GM21825 (cell line): ENCODE results near the gene PNKP.

Source experiments
- ATAC-seq: cut with Tn5 transposase; IDR thresholded peaks from one replicate; pipeline ENCODE4 v1.9.1; 2021; ENCODE audit warnings: mild to moderate bottlenecking, moderate library complexity; ENCODE audit not compliant: unreplicated experiment

PNKP gene

DNA sequence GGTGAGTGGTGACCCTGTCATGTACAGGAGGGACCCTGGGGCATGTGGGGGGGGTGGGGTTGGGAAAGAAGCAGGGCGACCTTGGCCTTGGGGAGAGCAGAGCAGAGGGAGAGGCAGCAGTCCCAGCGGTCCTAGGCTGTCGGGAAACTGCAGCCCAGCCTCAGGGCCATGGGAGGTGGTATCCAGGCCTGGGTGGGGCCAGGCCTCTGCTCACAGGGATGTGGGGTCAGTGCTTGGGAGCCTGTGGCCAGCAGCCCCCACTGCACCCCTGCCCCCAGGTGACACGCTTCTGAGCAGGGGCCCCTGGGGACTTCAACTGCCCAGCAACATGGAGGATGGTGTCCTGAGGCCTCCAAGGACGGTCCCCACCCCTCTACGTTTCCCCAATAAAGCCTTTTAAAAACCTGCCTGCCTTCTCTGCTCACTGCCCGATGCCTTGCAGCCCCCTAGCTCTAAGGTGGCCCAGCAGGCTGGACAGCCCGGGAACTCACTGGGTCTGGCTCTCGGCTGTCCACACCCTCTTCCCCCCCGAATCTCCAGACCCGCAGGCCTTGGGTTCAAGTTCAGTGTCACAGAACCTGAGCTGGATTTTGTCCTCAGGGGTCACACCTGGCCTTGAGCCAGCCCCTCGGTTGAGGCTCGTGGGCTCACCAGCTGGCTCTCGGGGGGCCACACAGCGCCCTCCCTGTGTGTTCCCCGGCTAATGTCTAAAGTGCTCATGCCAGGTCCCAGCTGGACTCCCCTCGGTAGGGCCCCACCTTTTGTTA, 6.9 kb downstream of the PNKP start:
- ATAC-seq: no peak

DNA sequence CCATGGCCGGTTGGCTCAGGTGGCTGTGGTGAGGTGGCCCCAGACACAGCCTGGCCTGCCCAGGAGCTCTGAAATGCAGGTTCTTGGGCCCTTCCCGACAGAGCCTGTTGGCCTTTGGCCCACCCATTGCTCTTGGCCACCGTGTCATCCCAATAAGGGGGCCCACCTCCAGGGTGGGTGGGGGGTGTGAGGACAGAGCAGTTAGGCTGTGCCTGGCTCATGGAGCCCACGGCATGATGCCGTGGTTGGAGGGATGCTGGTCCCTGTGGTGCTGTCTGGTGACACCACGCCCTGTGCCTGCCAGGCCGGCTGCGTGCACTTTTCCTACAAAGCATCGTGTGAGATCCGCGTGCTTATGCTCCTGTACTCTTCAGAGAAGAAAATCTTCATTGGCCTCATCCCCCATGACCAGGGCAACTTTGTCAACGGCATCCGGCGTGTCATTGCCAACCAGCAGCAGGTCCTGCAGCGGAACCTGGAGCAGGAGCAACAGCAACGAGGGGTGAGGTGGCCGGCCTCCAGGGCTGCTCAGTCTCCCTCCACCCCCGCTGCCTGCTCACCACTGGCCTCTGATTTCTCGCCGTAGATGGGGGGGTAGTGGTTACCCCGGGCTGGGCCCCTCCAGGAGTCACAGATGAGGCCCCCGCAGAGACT, 7.6 kb downstream of the PNKP start:
- ATAC-seq: no peak

DNA sequence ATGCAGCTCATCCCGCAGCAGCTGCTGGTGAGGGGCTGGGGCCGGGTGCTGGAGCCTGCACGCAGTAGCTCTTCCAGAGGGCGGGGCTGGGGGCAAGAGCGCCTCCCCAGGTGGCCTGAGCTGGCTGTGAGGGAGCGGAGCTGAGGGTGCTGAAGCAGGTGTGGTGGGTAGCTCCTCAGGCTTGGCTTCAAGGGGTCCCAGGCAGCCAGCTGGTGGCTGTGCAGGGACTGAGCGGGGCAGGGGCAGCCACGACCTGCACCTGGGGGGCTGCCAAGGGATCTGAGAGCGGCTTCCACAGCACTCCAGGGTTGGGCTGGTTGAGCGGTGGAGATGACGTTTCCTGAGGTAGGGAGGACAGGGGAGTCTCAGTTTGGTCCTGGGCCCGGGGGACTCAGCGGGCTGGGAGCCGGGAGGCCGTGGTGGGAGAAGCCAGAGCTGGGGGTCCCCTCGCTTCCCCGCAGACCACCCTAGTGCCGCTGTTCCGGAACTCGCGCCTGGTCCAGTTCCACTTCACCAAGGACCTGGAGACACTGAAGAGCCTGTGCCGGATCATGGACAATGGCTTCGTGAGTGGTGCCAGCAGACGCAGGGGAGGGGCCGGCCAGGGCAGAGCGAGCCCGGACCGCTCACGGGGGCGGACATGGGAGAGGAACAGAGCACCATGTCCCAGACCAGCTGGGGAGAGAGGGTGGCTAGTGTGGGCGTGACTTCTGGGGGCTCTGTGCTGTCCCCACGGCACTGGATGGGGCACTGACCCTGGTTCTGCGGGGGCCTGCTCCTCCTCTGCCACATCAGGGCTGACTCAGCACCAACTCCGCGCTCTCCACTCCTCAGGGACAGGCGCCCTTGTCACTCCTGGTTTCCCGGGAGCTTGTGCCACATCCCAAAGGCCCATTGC, 9.0 kb downstream of the PNKP start:
- ATAC-seq: no peak

DNA sequence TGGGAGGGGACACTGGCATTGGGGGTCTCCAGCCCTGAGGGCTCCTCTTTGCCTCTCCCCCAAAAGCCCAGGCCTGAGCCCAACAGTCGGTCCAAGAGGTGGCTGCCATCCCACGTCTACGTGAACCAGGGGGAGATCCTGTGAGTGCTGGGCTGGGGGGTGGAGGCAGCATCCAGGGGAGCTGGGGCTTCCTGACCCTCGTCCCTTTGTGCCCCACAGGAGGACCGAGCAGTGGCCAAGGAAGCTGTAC, 9.6 kb downstream of the PNKP start:
- ATAC-seq: no peak

DNA sequence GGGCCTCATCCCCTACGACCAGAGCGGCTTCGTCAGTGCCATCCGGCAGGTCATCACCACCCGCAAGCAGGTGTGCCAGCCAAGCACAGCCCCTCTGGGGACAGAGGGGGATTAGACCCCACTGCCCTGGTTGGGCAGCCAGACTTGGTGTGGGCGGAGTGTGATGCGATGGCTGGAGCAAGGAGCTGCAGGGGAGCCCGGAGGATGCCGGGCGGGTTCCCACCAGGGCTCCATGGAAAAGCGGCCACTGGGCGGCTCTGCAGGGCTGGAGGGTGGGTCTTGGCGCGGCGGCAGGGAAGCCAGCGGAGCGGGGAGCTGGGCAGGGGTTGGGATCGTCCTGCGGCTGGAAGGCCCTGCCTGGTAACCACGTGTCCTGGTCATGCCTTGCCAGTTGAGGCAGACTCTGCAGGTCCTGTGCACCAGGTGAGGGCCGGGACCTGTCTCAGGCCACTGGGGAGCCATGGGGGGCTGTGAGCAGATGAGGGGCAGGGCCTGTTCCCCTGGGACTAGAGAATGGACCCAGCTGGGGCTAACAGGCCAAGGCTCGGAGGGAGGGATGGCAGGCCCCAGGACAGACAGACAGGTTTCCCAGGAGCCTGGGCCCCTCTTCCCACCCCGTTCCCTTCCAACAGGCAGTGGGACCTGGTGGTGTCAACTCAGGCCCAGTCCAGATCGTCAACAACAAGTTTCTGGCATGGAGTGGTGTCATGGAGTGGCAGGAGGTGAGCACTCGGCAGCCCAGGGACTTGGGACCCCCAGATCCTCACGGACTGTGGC, 10.1 kb downstream of the PNKP start:
- no peak for ATAC-seq

DNA sequence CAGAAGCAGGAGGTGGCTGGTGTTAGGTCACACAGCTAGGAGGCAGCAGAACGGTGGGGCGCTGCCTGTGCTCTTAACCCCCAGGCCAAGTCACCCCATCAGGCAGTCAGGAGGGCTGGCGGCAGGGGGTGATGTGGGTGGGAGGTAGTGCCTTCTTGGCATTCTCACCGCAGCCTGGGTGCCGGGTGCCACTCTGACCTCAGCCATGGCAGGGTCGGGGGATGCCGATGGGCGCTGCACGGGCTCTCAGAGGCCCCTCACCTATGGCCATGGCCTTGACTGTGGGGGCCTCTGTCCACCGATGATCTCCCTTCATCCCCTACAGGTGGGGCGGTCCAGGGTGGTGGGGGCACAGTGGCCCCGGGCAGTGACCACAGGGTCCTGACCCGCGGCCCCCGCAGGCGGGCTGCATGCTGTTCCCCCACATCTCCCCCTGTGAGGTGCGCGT, 10.8 kb downstream of the PNKP start:
- ATAC-seq: no peak

DNA sequence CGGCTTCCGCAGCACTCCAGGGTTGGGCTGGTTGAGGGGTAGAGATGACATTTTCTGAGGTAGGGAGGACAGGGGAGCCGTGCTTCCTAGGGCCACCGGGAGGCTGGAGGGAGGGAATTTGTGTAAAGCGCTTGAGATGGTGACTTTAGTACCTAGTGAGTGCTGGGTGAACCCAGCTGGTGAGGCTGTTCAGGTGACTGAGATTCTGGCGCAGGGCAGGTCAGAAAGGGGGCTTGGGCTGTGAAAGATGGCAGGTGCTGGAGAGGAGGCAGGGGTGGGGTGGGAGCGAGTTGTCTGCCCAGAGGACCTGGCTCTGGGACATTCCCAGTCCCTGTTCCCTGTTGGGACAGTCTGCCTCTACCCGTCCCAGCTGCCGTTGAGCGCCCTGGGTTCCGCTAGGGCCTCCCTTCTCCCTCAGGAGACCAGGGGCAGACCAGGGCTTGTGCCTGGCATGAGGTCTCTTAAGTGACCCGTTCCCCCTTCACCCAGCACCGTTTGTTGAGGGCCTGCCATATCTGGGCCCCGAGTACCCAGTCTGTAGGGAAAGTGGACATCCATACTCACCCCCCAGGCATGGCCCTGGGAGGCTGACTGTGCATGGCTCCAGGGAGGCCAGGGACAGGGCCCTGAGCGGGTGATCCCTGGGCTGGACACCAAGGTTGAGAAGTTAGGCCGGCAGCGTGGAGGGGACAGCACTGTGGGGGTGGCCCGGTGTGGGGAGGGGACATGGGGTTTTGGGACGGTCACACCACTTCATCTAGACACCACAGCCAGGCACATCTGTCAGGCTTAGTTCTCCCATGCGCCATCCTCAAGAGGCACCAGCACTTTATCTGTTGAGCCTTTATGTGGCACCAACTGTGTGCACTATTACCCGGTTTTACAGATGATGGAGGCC, 11.5 kb downstream of the PNKP start:
- no peak for ATAC-seq

DNA sequence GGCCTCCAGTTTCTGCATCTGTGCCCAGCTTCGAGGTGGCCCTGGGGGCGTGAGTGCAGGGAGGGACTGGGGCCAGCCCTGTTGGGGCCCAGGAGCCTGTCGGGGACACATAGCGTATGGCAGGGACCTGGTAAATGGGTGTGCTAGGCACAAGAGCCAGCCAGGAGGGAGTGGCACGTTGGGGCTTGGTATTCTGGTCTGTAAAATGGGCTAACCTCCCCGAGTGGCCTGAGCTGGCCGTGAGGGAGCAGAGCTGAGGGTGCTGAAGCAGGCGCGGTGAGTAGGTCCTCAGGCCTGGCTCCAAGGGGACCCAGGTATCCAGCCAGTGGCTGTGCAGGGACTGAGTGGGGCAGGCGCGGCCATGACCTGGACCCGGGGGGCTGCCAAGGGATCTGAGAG, 12.1 kb downstream of the PNKP start:
- ATAC-seq: no peak

DNA sequence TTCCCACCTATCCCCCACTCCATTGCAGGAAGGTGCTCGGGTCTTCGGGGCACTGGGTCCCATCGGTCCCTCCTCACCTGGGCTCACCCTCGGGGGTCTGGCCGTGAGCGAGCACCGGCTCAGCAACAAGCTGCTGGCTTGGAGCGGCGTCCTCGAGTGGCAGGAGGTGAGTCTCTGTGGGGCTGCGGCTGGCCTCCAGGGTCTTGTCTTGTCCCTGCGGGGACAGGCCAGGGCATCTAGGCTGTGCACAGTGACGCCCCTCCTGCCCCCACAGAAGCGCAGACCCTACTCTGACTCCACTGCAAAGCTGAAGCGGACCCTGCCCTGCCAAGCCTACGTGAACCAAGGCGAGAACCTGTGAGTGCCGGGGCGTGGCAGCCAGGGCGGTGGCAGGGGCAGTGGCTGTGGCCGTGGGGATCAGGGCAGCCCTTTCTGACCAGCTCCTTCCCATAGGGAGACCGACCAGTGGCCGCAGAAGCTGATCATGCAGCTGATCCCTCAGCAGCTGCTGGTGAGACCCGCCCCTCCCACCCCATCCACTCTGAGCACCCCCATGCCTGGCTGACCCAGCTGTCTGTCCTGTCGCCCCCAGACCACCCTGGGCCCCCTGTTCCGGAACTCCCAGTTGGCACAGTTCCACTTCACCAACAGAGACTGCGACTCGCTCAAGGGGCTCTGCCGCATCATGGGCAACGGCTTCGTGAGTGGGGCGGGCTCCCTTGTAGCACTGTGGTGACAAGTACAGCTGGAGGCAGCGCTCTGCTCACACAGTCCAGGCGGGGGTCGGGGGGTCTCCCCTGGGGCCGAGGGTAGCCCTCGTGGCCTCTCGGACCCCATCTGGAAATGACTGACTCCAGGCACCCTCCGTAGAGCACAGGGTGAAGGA, 12.8 kb downstream of the PNKP start:
- ATAC-seq: no peak

DNA sequence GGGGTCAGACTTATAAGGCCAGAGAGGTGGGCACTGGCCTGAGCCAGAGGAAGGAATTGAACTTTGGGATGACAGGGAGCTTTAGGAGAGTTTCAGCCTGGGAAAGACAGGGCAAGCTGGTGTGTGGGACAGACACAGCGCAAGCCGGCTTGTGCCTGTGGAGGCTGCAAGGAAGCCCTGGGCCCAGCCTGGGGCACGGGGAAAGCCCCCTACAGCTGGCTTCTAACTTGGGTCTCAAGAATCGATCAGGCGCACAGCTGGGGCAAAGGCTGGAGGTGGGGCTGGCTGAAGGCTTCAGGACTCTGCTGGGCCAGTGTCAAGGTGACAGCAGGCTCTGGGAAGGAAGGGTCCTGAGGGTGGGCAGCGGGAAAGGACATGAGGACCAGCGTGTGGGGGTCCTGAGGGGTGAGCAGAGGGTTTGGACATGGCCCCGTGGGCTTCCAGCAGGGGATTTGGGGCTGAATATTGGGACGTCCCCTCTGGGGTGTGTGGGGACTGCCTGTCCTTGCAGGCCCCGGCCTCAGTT, 13.5 kb downstream of the PNKP start:
- no peak for ATAC-seq

DNA sequence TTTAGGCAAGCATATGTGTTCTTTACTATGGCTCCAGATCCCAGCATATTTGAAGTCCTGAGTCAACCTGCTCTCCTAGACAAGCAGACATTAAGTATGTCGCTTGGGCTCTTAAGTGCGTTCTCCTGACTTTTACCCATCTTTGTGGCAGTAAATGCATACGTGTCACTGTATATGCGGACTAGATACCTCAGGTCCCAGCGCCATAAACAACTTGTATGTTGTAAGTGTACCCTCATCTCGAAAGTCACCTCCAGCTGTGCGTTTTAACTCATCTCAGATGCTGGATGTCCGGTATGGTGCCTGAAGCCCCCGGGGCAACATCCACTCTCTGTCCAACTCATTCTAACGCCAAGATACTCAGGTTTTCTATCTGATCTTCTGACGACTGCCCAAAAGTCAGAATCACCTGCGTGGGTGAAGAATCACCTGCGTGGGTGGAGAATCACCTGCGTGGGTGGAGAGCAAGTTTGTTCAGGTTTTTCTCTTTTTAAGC, 14.7 kb downstream of the PNKP start:
- no peak for ATAC-seq

DNA sequence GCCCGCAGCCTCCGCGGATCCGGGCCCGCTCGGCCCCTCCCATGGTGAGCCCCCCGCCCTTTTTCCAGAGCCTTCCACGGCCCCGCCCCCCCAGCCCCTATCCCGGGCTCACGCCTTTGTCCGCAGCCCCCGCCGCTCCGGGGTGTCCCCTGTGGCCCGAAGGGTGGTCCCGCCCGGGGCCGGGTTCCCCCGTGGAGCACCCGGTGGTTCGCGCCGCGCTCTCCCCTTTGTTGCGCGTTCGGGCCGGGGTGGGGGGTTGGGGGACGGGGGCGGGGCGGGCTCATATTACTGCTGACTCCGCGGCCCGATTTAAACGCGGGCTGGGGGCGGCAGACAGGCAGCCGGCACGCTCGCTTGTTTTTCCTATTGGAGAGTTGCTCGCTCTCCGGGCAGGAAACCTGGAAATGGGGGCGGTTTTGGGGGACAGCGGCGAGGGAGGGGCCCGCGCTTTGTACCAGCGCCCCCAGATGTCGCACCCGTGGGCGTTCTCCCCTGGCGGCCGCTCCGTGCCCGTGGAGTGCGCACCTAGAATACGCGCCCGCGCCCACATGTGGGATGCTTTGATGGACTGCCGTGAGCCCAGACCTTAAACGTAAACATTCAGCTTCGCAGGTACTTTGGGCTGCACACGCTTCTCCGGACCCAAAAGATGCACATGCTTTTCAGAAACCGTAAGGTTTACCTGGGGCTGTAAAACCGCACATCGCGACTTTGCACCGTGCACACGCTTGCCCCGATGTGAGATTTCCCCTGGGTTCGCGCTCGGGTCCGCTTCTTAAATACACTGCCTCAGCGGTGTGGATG, 15.7 kb downstream of the PNKP start:
- no peak for ATAC-seq

DNA sequence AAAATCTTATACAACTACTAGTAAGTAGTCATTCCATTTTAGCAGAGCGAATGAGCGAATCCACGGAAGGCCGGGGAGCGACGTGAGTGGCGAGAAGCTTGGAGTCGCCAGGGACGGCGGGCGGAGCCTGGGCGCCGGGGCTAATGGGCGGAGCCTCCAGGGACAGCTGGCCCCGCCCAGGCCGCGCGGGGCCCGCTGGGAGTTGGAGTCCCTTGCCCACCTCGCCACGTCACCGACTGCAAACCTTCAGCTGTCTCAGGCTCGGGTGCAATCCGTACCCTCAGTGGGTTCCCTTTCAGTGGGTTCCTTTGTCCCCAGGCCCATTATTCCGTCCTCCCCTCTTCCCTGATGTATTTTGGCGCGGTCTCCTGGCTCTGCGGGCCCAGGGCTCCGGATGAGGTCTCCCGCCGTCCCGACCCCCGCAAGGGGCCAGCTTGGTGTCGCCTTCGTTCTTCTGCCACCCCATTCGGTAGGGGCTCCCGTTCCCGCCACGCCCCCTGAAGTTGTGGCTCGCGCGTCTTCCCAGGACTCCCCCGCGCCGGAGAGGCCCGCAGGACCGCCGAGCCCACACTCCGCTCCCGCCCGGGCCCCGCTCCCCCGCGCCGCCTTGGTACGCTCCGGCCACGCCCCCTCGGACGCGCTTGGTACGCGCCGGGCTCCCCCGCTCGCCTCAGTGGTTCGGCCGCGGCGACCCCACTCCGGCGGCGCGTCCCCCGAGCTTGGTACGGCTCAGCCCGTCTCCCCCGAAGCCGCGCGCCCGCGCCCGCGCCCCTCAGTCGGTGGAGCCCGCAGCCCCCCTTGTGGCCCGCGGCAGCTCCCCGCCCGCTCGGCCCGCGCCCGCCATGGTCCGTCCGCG, 16.7 kb downstream of the PNKP start, which contains the start of gene PTOV1:
PTOV1 (plus strand) TSS at position 673 of the 856 bp plus-strand sequence.
- peak; percentile 71 for ATAC-seq

DNA sequence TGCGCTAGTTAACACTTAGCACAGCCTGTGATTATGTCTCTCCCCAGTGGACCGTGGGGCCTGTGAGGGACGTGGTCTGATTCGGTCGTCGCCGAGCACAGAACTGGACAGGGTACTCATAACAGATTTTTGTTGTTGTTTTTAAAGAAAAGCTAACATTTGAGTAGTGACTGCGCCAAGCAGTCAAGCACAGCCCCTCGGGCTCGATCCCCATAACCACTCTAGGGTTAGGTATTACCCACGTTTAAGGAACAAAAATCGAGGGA, 17.2 kb downstream of the PNKP start:
- no peak for ATAC-seq

DNA sequence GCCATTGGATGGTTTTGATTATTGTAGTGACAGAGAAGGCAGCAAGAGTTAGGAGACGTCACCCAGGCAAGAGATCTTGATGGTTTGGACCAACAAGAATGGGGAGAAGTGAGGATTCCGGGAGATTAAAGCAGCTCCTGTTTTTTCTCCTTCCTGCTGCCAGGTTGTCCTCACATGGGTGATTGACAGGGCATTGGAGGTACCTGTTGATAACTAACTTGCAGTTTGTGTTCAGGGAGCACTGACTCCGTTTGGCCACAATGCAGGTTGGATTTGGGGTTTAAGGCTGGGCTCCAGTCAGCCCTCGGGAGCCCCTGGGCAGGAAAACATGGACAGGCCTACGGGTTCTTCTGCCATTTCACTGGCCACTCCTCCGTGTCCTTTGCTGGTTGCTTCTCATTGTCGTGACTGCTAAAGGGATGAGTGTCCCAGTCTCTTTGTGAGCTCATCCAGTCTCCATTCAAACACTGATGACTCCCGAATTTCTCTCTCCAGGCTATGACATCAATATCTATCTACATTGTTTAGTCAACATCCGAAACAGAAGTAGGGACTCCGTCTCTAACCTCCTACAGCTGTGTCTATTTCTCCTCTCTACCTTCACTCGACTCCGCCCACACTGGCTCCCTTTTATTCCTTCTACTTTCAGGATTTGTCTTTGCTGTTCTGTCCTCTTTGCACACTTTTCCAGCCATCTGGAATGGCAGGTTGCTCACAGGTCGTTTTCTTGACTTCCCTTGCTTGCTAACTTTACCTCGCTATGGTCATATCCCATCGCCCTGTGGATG, 17.7 kb downstream of the PNKP start:
- no peak for ATAC-seq

DNA sequence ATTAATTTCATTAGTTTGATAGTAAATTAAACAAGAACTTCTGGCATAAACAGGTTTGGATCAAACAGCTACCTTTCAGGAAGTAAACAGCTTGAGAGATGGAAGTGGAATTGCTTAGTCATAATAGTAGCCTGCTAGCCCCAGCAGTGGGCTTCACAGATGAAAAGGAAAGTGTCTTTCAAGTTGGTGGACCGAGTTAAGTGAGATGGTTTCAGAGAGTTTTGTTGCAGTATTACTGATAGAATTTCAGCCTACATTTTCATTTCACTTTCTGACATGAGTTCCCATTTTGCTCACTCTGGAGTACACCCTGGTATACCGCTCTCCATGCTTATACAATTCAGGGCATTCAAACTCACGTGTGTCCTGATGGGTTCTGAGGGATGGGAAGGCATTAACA, 18.4 kb downstream of the PNKP start:
- ATAC-seq: no peak
